Activated effector memory CD4-positive, alpha-beta T cell treated with Interleukin-2 at 50 U/mL for 16 hours (primary cell): Measurements from ENCODE around the gene CCR7.

Experiments used
- DNase-seq: peaks from one replicate; pipeline ENCODE4 v3.0.0-alpha.2; 2020

The CCR7 gene

DNA sequence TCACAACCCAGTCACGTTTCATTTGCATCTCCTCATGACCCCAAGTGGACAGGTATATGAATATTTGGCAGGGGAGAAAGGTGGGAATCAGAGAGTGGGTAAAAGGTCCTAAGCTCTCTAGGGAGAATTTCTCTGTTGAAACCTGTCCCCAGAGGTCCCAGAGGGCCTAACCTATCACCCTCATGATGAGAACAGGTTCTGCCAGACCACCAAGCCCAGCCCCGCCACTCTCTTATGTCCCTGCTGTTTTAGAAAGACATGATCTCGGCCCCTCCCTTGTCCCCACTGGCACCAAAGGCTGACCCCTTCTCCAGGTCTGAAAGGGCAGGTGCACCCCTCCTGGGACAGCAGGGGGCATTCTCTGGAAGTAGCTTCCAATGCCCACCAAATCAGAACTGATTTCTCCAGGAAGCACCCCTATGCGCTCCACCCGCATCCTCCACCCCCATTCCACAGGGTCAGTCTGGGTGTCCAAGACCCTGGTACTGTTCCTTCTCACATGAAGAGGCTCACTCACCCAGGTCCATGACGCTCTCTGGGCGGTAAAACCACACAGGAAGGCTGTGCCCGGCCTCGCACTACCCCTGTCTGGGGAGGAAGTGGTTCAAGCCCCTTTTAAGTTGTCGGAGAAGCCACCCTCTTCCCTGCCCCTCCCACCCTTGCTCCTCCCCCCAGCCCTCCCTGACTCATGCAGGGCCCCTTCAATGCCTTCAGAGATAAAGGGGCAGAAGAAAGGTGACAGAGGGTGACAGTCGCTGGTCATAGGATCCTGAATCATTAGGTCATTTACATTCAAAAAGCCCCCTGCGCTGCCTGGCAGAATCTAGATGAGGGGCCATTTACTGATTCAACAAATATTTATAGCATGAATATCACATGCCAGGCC lies at the start of gene CCR7:
Gene CCR7 (minus strand): TSS at position 590 of the 886 bp plus-strand sequence. CDS start 63 bp downstream, at position 527.
- peak; percentile 80 for DNase-seq

GRCh38 chr17:40614431-40615067 lies 49.3 kb upstream of the CCR7 start:
- no peak for DNase-seq

DNA sequence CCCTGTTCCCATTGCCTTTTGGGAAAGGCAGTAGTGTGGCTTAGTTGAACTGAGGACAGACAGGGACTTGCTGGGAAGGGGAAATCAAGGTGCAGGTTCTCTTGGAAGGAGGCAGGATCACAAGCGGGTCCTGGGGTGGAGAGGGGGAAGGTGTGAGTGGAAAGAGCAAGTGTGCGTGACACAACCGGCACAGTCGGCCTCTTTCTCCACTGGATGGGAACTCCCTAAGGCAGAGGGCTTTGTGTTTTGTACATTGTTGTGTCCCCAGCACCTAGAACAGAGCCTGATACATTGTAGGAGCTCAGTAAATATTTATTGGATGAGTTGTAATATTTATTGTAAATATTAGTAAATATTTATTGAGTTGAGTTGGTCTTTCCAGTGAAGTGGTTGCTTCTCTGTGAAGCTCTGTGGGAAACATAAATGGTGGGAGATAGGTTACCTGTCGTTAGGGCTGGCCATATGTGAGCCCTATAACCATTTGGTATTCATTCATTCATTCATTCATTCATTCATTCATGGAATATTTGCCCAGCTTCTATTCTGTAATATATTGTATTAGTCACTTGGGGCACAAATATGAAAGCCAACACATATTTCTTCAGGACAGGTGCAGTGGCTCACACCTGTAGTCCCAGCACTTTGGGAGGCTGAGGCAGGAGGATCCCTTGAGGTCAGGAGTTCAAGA lies 48.3 kb upstream of the CCR7 start:
- DNase-seq: no peak

DNA sequence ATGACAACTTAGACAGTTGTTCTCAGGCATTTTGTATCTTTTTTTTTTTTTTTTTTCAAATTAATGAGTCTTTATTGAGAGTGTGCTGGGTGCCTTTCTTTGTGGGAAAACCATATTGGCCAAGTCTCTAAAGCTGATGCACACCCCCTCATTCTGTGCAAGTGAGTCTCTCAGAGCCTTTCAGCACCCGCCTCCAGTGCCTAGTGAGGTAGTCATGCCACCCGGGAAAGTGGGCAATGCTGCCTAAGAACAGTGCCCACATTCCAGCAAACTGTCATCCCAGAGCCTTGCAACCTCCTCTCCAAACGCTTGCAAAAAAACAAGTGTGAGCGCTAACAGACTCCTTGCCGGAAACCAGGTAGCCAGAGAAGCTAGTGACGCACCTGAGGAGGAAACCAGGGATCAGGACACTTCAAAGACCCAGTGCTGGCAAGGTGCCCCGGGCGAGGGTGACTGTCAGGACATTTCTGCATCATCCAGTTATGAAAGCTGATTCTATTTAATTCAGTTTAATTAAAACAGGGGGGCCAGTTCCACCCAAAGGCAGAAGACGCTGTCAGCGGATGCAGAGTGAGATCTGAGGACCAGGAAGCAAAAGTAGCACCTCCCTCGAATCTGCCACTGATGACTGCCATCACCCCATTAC lies 47.5 kb upstream of the CCR7 start:
- peak; percentile 64 for DNase-seq

DNA sequence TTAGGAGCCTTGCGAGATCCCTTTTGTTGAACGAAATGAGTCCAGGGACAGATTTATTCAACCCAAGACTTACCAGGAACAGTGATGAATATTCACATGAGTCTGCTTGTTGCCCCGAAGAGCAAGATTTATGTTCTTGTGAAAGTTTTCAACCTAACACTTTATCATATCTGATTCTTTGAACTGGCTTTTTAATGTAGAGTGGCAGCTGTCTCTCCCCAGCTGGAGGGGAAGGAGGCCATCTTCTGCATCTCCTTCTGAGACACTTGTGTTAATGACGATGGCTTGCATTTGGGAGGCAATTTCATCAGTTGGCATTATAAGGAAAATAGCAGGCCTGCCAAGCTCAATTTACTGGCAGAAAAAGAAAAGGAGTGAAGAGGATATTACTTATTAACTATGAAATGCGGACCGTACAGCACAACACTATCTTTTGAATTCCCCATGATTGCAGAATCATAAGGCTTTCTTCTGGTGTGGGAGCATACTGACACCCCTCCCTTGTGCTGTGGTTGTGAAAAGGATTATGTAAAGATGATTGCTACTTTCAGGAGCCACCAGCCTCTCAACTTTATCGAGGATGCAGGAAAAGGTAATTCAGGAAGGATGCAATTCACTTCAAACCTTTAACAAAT lies 46.7 kb upstream of the CCR7 start:
- no peak for DNase-seq

DNA sequence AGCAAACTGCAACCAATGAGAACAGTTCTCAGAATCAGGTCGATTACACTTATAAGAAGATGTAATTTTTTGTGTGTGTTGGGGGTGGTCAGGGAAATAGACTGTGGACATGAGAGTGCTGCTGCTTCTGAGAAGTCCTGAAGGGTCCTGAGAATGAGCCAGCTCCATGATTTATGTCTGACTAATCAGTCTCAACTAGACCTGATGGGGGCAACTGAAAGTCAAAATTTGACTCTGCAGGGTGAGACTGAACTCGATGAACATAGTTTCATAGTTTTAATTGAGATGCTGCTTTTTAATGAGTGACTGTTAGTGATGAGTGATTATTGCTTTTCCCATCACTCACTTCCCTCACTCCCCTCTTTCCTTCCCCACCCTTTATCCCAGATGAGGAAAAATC lies 45.1 kb upstream of the CCR7 start:
- DNase-seq: no peak

DNA sequence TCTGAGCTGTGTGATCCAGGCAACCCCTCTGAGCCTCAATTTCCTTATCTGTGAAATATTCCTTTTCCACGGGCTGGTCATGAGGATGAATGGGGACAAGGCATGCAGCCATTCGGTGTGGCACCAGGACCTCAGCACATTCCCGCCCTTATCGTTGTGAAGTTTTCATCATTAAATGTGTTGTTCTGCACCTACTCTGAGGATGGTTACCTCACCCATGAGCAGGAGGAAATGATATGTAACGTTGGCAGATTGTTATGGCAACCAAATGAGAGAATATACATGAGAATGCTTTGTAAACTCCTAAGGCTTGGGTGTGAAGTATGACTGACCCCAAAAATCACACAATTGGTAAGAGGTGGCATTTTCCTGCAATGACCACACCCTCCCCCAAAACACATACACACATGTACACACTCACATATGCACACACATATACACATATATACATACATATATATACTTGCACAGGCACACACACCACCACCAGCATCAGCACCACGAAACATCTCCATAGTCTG lies 42.8 kb upstream of the CCR7 start:
- DNase-seq: no peak

GRCh38 chr17:40607641-40608040 lies 42.4 kb upstream of the CCR7 start:
- DNase-seq: peak; percentile 40

- no peak for DNase-seq
Measured at GRCh38 chr17:40606548-40607353, 41.5 kb upstream of the CCR7 start.

- peak; percentile 67 for DNase-seq
Measured at GRCh38 chr17:40605306-40605705, 40.0 kb upstream of the CCR7 start.

DNA sequence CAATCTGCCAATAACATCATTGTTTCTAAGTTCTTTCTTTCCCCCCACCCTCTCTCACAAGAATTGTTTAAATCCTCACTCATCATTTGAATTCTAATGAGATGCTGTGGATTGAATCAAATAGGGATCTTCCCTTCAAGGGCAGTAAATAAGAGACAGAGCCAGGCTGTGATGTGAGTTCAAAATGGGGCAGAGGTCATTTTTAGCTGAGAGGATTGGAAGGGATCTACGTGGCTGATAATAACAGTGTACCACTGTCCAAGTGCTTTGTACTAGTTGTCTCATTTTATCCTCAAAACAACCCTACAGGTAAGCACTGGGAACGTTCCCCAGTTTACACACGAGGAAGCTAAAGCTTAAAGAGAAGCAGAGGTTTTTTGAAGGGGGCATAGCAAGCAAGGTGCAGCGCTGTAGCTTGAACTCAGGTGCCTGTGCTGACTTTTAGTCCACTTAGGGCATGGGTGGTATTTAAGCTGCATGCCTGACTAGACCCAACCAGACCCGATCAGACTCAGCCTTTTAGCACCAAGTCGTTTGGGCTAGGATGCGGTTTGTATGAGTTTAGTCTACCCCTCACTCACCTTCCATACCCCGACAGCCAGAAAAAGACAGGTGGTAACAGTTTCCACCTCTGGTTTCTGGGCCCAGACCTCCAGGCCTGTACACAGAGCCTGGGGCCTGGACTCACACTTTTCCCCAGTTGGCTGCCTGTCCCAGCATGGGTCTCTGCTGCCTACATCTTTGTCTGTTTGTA lies 39.2 kb upstream of the CCR7 start:
- DNase-seq: no peak

- peak; percentile 52 for DNase-seq
Measured at GRCh38 chr17:40602445-40603443, 37.5 kb upstream of the CCR7 start.

GRCh38 chr17:40600486-40601046 lies 35.3 kb upstream of the CCR7 start:
- no peak for DNase-seq

- DNase-seq: no peak
Measured at GRCh38 chr17:40599468-40599763, 34.1 kb upstream of the CCR7 start.

DNA sequence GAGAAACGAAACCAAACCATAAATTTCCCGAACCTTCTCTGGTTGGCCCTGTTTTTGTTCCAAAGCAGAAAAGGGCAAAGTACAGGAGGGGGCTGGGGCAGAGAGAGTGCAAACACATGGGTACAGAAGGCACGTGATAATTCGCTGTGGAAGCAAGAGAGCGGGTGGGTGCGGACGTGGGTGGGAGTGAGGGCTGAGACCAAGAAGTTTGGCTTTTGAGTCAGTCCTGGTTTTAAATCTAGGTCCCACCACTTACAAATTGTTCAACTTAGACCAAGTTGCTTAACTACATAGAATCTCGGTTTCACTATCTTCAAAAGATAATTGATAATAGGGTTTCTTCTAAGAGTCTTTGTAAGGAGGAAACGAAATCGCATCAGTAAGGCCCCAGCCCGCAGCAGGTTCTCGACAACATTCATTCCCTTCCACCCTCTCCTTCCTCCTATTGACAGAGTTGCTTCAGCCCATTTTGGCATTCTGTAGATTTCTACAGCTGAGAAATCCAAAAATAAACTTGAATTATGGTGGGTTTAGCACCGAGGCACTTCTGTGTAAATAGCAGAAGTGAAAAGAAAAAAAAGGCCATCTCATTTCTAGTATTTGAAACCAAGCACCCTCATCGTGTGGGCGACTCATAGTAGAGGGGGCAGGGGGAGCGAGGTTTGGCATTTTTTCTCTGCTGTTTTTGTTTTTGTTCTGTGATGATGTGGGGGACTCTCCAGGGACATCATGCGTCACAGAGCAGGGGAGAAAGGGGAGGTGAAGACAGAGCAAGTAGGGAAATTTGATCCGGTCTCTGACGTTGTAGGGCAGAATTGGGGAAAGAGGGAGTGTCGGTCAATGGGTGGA lies 33.6 kb upstream of the CCR7 start:
- DNase-seq: peak; percentile 25

DNA sequence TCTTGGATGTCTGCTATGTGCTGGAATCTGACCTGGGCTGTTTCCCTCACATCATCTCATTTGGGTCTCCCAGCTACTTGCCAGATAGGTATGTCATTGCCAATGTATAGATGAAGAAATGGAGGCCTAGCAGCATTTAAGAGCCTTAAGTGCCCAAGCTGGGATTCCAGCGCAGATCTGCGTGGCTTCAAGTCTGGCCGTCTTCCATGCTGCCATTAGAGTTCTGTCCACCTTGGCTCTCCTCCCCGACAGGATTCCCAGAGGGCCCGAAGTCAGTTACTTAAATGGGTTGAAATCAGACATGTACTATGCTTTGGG lies 33.0 kb upstream of the CCR7 start:
- DNase-seq: no peak

GRCh38 chr17:40597556-40598300 lies 32.5 kb upstream of the CCR7 start:
- no peak for DNase-seq

GRCh38 chr17:40597156-40597555 lies 31.9 kb upstream of the CCR7 start:
- no peak for DNase-seq
